H1 (cell line): Measurements from ENCODE around the gene CORO1C. TPM values are rescaled to one million over a fixed set of nuclear protein-coding genes. Genes with fewer than 3 reads are reported as not detected.

ENCODE experiments used
- CTCF ChIA-PET: fragments of 300-600 bp; sonication (Branson Sonifier 250); formaldehyde crosslinking; loops from one replicate; lab custom pipeline; 2021; ENCODE audit not compliant: partially characterized antibody; lab: Charles Lee
- POLR2A ChIA-PET: fragments of 300-600 bp; sonication (Branson Sonifier 250); formaldehyde crosslinking; loops from one replicate; lab custom pipeline; 2021; ENCODE audit warnings: inconsistent platforms; ENCODE audit not compliant: partially characterized antibody; lab: Charles Lee
- DNase-seq, 2 experiments: peaks; one replicate each; pipeline versions ENCODE4 v3.0.0 to v3.0.0-alpha.2; 2010 to 2022; ENCODE audit warnings: low spot score in 2 of 2, low read depth in 1 of 2, mixed read lengths in 1 of 2
- FAIRE-seq: peaks from 2 replicates; lab custom pipeline; 2011; peaks lifted over from hg19 to GRCh38; lab: Jason Lieb, UNC
- H2AFZ ChIP-seq: 2 replicates; pipeline ENCODE4 v1.8.1; 2012; ENCODE audit warnings: low read length, inconsistent platforms
- H2AK5ac ChIP-seq: 2 replicates; pipeline ENCODE4 v1.6.1; 2013; ENCODE audit warnings: low read depth, low read length
- H2BK120ac ChIP-seq: replicated peaks from 2 replicates; pipeline ENCODE3; 2013; ENCODE audit warnings: low read depth, low read length, inconsistent platforms
- H2BK12ac ChIP-seq: 2 replicates; pipeline ENCODE4 v1.6.1; 2013; ENCODE audit warnings: low read depth, low read length
- H2BK15ac ChIP-seq: 2 replicates; pipeline ENCODE4 v1.6.1; 2013; ENCODE audit warnings: low read length
- H2BK20ac ChIP-seq: 2 replicates; pipeline ENCODE4 v1.6.1; 2013; ENCODE audit warnings: low read length
- H2BK5ac ChIP-seq: 2 replicates; pipeline ENCODE4 v1.6.1; 2013; ENCODE audit warnings: low read depth, low read length
- H3K14ac ChIP-seq: 2 replicates; pipeline ENCODE4 v1.6.1; 2013; ENCODE audit warnings: inconsistent platforms; ENCODE audit not compliant: insufficient read length
- H3K18ac ChIP-seq: 2 replicates; pipeline ENCODE4 v1.6.1; 2013; ENCODE audit warnings: low read length; ENCODE audit errors: extremely low read depth
- H3K23ac ChIP-seq: 2 replicates; pipeline ENCODE4 v1.6.1; 2013; ENCODE audit warnings: inconsistent platforms; ENCODE audit not compliant: insufficient read length
- H3K23me2 ChIP-seq: 2 replicates; pipeline ENCODE4 v1.6.1; 2013; ENCODE audit warnings: low read depth, low read length
- H3K27ac ChIP-seq: 2 replicates; pipeline ENCODE4 v1.6.1; 2011; ENCODE audit warnings: low read depth, low read length, inconsistent platforms
- H3K27me3 ChIP-seq, 4 experiments: replicated peaks in 1 of 4; 1 replicate in 1 of 4; 2 replicates in 3 of 4; pipeline versions ENCODE4 v1.6.1 to v1.8.1; 2011 to 2013; ENCODE audit warnings: low read length in 3 of 4, mild to moderate bottlenecking in 3 of 4, inconsistent platforms in 2 of 4, mixed read lengths in 2 of 4, moderate library complexity in 1 of 4; ENCODE audit not compliant: control insufficient read depth in 3 of 4, insufficient read depth in 3 of 4; ENCODE audit errors: extremely low read depth in 1 of 4
- H3K36me3 ChIP-seq, 4 experiments: 2 replicates each; pipeline versions ENCODE4 v1.6.1 to v1.8.1; 2011 to 2013; ENCODE audit warnings: mild to moderate bottlenecking in 4 of 4, low read length in 3 of 4, moderate library complexity in 2 of 4, control low read depth in 1 of 4, inconsistent platforms in 1 of 4; ENCODE audit not compliant: insufficient read depth in 4 of 4, control insufficient read depth in 2 of 4
- H3K4ac ChIP-seq: replicated peaks from 2 replicates; pipeline ENCODE3; 2013; ENCODE audit warnings: low read length, low read depth, mixed read lengths, inconsistent platforms; ENCODE audit not compliant: insufficient read length
- H3K4me1 ChIP-seq, 4 experiments: replicated peaks in 1 of 4; 1 replicate in 1 of 4; 2 replicates in 3 of 4; pipeline versions ENCODE4 v1.6.1 to v1.8.1; 2011 to 2013; ENCODE audit warnings: low read length in 3 of 4, inconsistent platforms in 2 of 4, mixed read lengths in 1 of 4; ENCODE audit not compliant: insufficient read depth in 4 of 4, control insufficient read depth in 3 of 4
- H3K4me2 ChIP-seq, 2 experiments: 2 replicates each; pipeline versions ENCODE4 v1.6.1 to v1.8.1; 2011 to 2013; ENCODE audit warnings: low read depth in 2 of 2, low read length in 2 of 2, control low read depth in 1 of 2, inconsistent platforms in 1 of 2, mild to moderate bottlenecking in 1 of 2; ENCODE audit not compliant: insufficient read depth in 1 of 2
- H3K4me3 ChIP-seq, 4 experiments: fragments of 200-600, 300-600 bp in 1 of 4; sonication (generic), shearing (Covaris generic), sonication (Bioruptor Twin) in 1 of 4; 2 replicates each; pipeline versions ENCODE4 v1.5.1 to v1.8.1; 2011 to 2016; ENCODE audit warnings: low read length in 4 of 4, low read depth in 3 of 4, control low read depth in 2 of 4, inconsistent platforms in 2 of 4, mild to moderate bottlenecking in 2 of 4, mixed read lengths in 1 of 4, moderate library complexity in 1 of 4; ENCODE audit not compliant: insufficient read depth in 2 of 4; ENCODE audit errors: extremely low read depth in 1 of 4
- H3K56ac ChIP-seq: replicated peaks from 2 replicates; pipeline ENCODE3; 2013; ENCODE audit warnings: low read depth, mild to moderate bottlenecking, mixed read lengths, low read length, inconsistent platforms; ENCODE audit not compliant: insufficient read length
- H3K79me1 ChIP-seq: 2 replicates; pipeline ENCODE4 v1.6.1; 2013; ENCODE audit warnings: low read depth, low read length, control low read depth
- H3K79me2 ChIP-seq, 2 experiments: 2 replicates each; pipeline versions ENCODE4 v1.6.1 to v1.8.1; 2012 to 2013; ENCODE audit warnings: low read length in 2 of 2, mild to moderate bottlenecking in 2 of 2, inconsistent platforms in 1 of 2; ENCODE audit not compliant: insufficient read depth in 2 of 2, control insufficient read depth in 1 of 2
- H3K9ac ChIP-seq, 4 experiments: replicated peaks in 1 of 4; 1 replicate in 1 of 4; 2 replicates in 3 of 4; pipeline versions ENCODE4 v1.6.1 to v1.8.1; 2011 to 2013; ENCODE audit warnings: low read depth in 3 of 4, low read length in 3 of 4, control low read depth in 2 of 4, mild to moderate bottlenecking in 2 of 4, moderate library complexity in 2 of 4, inconsistent platforms in 1 of 4; ENCODE audit errors: extremely low read depth in 1 of 4
- H3K9me3 ChIP-seq, 2 experiments: 2 replicates each; pipeline versions ENCODE4 v1.6.1 to v1.8.1; 2012 to 2013; ENCODE audit warnings: mild to moderate bottlenecking in 2 of 2, moderate library complexity in 2 of 2, control low read depth in 1 of 2, inconsistent platforms in 1 of 2, low read depth in 1 of 2, low read length in 1 of 2, mixed read lengths in 1 of 2; ENCODE audit not compliant: insufficient read depth in 2 of 2
- H4K20me1 ChIP-seq, 2 experiments: replicated peaks in 1 of 2; 2 replicates each; pipeline versions ENCODE3 to v1.8.1; 2011 to 2013; ENCODE audit warnings: inconsistent platforms in 2 of 2, low read length in 2 of 2, mild to moderate bottlenecking in 1 of 2; ENCODE audit not compliant: insufficient read depth in 2 of 2, control insufficient read depth in 1 of 2
- H4K5ac ChIP-seq: 2 replicates; pipeline ENCODE4 v1.6.1; 2013; ENCODE audit warnings: low read length, low read depth, mixed read lengths, inconsistent platforms; ENCODE audit not compliant: insufficient read length
- H4K8ac ChIP-seq: 2 replicates; pipeline ENCODE4 v1.8.0; 2013; ENCODE audit warnings: mild to moderate bottlenecking, moderate library complexity, low read length, inconsistent platforms; ENCODE audit not compliant: insufficient read depth; ENCODE audit errors: extremely low read depth
- H4K91ac ChIP-seq: replicated peaks from 2 replicates; pipeline ENCODE3; 2013; ENCODE audit warnings: low read length, mixed read lengths, inconsistent platforms; ENCODE audit not compliant: insufficient read length
- BRCA1 ChIP-seq: IDR thresholded peaks from 2 replicates; pipeline ENCODE4 v1.6.1; 2012; ENCODE audit warnings: low read depth, low read length, improper control_type of control experiment
- CEBPB ChIP-seq: IDR thresholded peaks from 2 replicates; pipeline ENCODE4 v1.6.1; 2012; ENCODE audit warnings: low read depth, low read length
- EZH2 ChIP-seq: fragments of 200-600 bp; sonication (generic); IDR thresholded peaks from 2 replicates; pipeline ENCODE4 v1.7.1; 2012; ENCODE audit warnings: low read depth, mild to moderate bottlenecking, moderate library complexity, low read length, inconsistent platforms; ENCODE audit not compliant: severe bottlenecking
- FOSL1 ChIP-seq: IDR thresholded peaks from 2 replicates; pipeline ENCODE4 v1.6.1; 2011; ENCODE audit warnings: mild to moderate bottlenecking, low read depth, low read length, moderate library complexity; ENCODE audit not compliant: insufficient read depth
- GTF2F1 ChIP-seq: IDR thresholded peaks from 2 replicates; pipeline ENCODE4 v1.6.1; 2012; ENCODE audit warnings: low read depth, low read length, improper control_type of control experiment, borderline replicate concordance
- JUN ChIP-seq: IDR thresholded peaks from 2 replicates; pipeline ENCODE4 v1.6.1; 2011; ENCODE audit warnings: low read depth, mild to moderate bottlenecking, improper control_type of control experiment, low read length
- MAFK ChIP-seq: IDR thresholded peaks from 2 replicates; pipeline ENCODE4 v1.6.1; 2012; ENCODE audit warnings: low read depth, mild to moderate bottlenecking, improper control_type of control experiment, low read length
- PHF8 ChIP-seq: fragments of 200-600 bp; sonication (generic); conservative IDR thresholded peaks from 2 replicates; pipeline ENCODE4 v1.7.1; 2012; ENCODE audit warnings: low read depth, mild to moderate bottlenecking, inconsistent platforms, low read length, moderate library complexity
- RAD21 ChIP-seq, 2 experiments: IDR thresholded peaks in 1 of 2; conservative IDR thresholded peaks in 1 of 2; 2 replicates each; pipeline ENCODE4 v1.6.1; 2011; ENCODE audit warnings: low read depth in 2 of 2, low read length in 2 of 2, improper control_type of control experiment in 1 of 2, inconsistent platforms in 1 of 2, mild to moderate bottlenecking in 1 of 2, moderate library complexity in 1 of 2
- SP1 ChIP-seq: IDR thresholded peaks from 2 replicates; pipeline ENCODE4 v1.6.1; 2011; ENCODE audit warnings: low read depth, low read length
- SRF ChIP-seq: IDR thresholded peaks from 2 replicates; pipeline ENCODE4 v1.6.1; 2011; ENCODE audit warnings: mild to moderate bottlenecking, low read depth, low read length, moderate library complexity
- SUZ12 ChIP-seq: fragments of 200-600 bp; sonication (generic); IDR thresholded peaks from 2 replicates; pipeline ENCODE4 v1.6.1; 2012; ENCODE audit warnings: mild to moderate bottlenecking, inconsistent platforms, low read length, moderate library complexity, mixed read lengths
- TCF12 ChIP-seq: IDR thresholded peaks from 2 replicates; pipeline ENCODE4 v1.6.1; 2011; ENCODE audit warnings: low read depth, mild to moderate bottlenecking, low read length
- WGBS, 2 experiments: shearing (Covaris generic) in 1 of 2; methylation state at CpG; one replicate each; pipeline versions ENCODE4 v1.1.6 to v1.1.7; 2013 to 2015; ENCODE audit warnings: low lambda C conversion rate in 2 of 2, mixed read lengths in 2 of 2, inconsistent platforms in 1 of 2, low coverage in 1 of 2, missing lambda C conversion rate in 1 of 2; ENCODE audit not compliant: insufficient replicate concordance in 2 of 2, insufficient coverage in 1 of 2, insufficient read length in 1 of 2; ENCODE audit errors: extremely low coverage in 1 of 2, missing lambda C conversion rate in 1 of 2; 5-methylcytosine and 5-hydroxymethylcytosine counted together
- polyA plus RNA-seq, 7 experiments: library from polyadenylated mRNA; depleted of rRNA in 3 of 7; stranded (reverse) in 5 of 7; unstranded in 2 of 7; fragments of >200 nt in 5 of 7; fragments of 200-250 nt in 2 of 7; gene quantifications; 1 replicate in 5 of 7; 2 replicates in 1 of 7; 4 replicates in 1 of 7; pipeline versions ENCODE4 v1.2.1 to v1.2.3, GENCODE V29; 2011 to 2013; ENCODE audit warnings: missing spikeins in 2 of 7, mixed read lengths in 2 of 7
- total RNA-seq: library from RNA; stranded (reverse); fragmentation: NEBNext Ultra II Directional; extraction: Animal tissue kit (Norgen Biotek cat#: 25700); gene quantifications from 2 replicates; pipeline ENCODE4 v1.2.1, GENCODE V29; 2021
- TF ChIP-seq, protein P1 (sequence below): IDR thresholded peaks from 2 replicates; pipeline ENCODE4 v1.6.1; 2012; ENCODE audit warnings: inconsistent platforms

The CORO1C gene
- total and polyA plus RNA-seq, 2 of the 8 experiments (the other 6 are each of a cell fraction or from before 2014, with no cell fraction given): 72.7 to 120 TPM

DNA sequence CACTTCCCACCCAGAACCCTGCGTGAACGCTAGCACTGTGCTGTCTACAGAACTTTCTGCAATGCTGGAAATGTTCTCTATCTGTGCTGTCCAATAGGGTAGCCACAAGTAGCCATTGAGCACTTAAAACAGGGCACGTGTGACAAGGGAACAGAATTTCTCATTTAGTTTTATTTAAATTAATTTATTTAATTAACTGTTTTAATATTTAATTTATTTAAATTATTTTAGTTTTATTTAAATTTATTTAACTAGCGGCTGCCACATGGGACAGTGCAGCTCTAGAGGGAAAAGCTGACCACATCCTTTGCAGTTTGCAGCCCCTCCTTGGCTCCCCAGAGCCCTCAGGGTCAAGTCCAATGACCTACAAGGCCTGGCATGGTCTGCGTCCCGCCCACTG, 35.0 kb upstream of the CORO1C start:
- Histone ChIP-seq H2BK20ac (no peak overlapping the region), H2AFZ (no peak overlapping the region; the same call in 1 of the 2 replicates), H3K56ac (no peak overlapping the region), H3K4me2 (no peak overlapping the region), H3K4me1 (peaks cover 0 to 7% (median 2%) of the 10 kb centered on the region in 4 experiments; a peak in 3 of 7 replicates), H3K79me2 (no peaks in the 10 kb centered on the region), H3K27ac (no peak overlapping the region), H3K9me3 (no peaks in the 10 kb centered on the region), H3K23me2 (peaks cover 4% of the 10 kb centered on the region; the same call in 1 of the 2 replicates), H3K9ac (no peak overlapping the region), H3K36me3 (no peaks in the 10 kb centered on the region), H3K23ac (no peak overlapping the region), H2BK12ac (no peak overlapping the region; the same call in 1 of the 2 replicates), H2BK15ac (no peak overlapping the region), H3K27me3 (no peaks in the 10 kb centered on the region), H3K4ac (no peak overlapping the region), H4K8ac (no peak overlapping the region), H4K5ac (no peak overlapping the region), H3K4me3 (no peak overlapping the region), H3K79me1 (no peaks in the 10 kb centered on the region), H2BK120ac (no peak overlapping the region), H4K91ac (no peak overlapping the region), H2AK5ac (no peak overlapping the region), H2BK5ac (no peak overlapping the region), H3K18ac (no peak overlapping the region), H4K20me1 (no peaks in the 10 kb centered on the region), H3K14ac (no peak overlapping the region)
- ChIA-PET CTCF (interaction anchor here (1.6 to 6.3 kb wide), 4 partner anchors 7 to 101 kb away, joined by 3 to 59 read pairs (median 23); no protein-coding TSS in a partner anchor), POLR2A (no interaction called here)
- 92% methylated on average over 6 of the region's 6 CpGs; no CpG with 5 or more reads in 1 of the 2 experiments for WGBS, 2 experiments
- FAIRE-seq (no peak), DNase-seq (no peak)
- TF ChIP-seq MAFK: no peak
- no peak for TF ChIP-seq SRF
- TF ChIP-seq EZH2: no peak
- no peak for TF ChIP-seq JUN
- no peak for TF ChIP-seq SUZ12
- no peak for TF ChIP-seq BRCA1
- TF ChIP-seq, protein P1, sequence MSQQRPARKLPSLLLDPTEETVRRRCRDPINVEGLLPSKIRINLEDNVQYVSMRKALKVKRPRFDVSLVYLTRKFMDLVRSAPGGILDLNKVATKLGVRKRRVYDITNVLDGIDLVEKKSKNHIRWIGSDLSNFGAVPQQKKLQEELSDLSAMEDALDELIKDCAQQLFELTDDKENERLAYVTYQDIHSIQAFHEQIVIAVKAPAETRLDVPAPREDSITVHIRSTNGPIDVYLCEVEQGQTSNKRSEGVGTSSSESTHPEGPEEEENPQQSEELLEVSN: no peak
- no peak for TF ChIP-seq CEBPB
- TF ChIP-seq PHF8: no peak
- TF ChIP-seq TCF12: no peak
- TF ChIP-seq GTF2F1: no peak
- TF ChIP-seq RAD21 (IDR thresholded peaks at IDR 0.05 in 1 of 2, conservative IDR thresholded peaks at IDR 0.05 in 1 of 2; ENCODE audit: low read depth in 2 of 2, low read length in 2 of 2): no peak
- TF ChIP-seq SP1: no peak
- TF ChIP-seq FOSL1: no peak
